GM15510 (cell line): ENCODE results near the gene KRCC1.

Source experiments
- POLR2A ChIP-seq: IDR thresholded peaks from 3 replicates; pipeline ENCODE4 v1.6.1; 2011; ENCODE audit warnings: borderline replicate concordance; ENCODE audit not compliant: insufficient read length; ENCODE audit errors: extremely low read depth

Gene KRCC1

DNA sequence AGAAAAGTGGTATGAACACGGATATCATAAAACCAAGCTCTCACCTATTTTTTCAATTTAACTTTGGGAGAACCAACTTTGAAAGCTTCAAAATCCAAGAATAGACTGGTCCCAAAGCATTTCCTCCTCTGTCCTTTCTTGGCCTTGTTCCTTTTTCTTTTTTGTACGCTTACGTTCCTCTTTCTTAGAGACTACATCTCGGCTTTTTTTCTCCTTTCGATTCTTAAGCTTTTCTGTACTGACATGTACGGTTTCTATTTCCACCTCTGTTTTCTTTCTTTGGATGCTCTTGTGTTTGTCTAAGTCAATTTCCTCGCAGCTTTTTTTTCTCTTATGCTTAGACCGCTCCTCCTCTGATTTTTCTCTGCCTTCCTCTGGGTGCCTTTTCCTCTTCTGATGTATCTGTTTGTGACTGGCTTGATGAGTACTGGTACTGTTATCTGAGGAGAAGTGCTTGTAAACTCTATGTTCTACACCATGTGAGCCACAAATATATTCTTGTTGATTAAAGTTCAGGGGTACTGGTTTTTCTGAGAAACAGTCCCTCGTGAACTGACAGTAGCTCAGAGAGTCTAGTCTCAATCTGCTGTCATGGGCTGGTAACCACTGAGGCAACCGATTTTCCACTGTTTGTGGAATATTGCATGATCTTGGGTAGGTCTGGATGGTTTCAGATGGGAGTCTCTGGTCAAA lies 27.7 kb downstream of the KRCC1 start:
- no peak for TF ChIP-seq POLR2A

DNA sequence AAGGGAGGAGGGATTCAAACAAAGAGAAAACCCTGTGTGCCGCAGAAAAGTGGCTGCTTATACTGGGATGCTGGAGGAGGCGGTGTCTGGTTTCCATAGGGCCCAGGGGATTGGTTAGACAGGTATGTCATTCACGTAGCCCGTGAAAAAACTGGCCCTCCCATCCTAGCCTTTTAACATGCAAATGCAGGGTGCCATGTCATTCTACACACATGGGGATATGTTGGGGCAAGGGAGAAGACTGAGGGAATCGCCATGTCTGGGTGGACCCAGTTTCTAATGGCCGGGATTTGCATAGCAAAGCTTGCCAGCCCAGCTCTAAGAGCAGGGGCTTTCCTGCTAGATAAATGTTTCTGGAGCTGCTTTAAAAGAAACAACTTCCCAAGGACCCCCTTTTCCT lies 31.1 kb downstream of the KRCC1 start:
- no peak for TF ChIP-seq POLR2A

DNA sequence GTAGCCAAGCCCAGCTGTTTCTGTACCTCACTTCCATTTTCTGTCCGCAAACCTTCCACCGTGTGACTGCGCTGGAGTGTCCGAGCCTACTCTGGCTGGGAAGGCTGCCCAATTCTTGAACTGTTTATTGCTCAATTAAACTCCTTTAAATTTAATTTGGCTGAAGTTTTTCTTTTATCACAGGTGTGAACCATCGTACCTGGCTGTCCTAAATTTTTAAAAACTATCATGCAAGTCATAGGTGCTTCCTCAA lies 33.0 kb downstream of the KRCC1 start:
- no peak for TF ChIP-seq POLR2A

DNA sequence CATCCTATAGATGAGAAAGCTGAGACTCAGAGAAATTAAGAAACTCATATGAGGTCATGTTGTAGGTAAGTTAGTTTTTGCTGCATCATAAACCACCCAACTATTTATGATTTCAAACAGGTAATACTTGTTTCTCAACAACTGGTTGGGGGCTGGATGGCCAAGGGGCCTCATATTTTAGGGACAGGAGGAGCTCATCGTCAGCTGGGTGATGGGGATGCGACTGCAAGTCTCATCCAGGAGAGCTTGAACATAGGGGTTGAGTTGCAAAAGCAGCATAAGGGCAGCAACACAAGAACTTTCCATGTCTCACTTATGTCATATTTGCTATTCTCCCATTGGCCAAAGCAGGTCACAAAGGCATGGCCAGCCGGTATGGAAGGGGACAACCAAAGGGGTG lies 35.6 kb downstream of the KRCC1 start:
- TF ChIP-seq POLR2A = no peak

- no peak for TF ChIP-seq POLR2A
Measured at GRCh38 chr2:88018909-88019308, 36.7 kb downstream of the KRCC1 start.

DNA sequence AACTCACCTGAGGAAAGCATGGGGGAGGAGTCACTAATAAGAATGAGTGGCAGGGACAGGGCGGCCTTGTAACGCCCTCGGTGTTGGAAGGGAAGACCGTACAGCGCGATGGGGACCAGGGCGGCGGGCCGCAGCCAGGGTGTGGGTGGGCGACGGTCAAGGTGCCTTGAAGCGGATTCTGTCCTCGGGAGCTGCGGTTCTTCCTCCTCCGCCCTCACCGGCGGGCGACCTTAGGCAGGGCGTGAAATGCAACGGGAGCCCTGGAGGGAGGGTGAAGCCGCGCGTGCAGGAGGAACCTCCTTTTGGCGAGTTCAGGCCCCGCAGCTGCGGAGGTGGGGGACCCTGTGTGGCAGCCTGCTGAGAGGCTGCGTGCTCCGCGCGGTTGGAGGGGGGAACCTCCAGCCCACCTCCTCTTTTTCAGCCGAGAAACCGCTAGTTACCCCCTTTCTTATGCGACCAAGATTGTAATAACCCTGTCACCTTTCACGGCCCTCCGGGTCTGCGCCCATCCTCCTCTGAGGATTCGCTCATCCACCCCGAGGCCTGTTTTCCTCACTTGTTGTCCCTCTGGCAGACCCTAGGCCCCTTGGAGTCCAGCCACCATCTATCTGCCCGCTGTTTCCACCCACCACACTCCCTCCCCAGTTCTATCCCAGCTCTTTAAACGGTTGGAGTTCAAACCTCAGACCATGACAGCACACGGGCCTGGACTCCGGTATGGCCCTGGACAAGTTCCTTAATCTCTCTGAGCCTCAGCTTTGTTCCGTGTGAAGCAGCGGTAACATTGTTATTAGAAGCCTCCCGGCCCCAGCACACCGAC lies 38.4 kb downstream of the KRCC1 start:
- no peak for TF ChIP-seq POLR2A

- TF ChIP-seq POLR2A = peak; percentile 89
Measured at GRCh38 chr2:88016086-88016959, 39.3 kb downstream of the KRCC1 start, which contains the start of gene RNU2-63P. Gene RNU2-63P (minus strand): TSS chr2:88016547.

DNA sequence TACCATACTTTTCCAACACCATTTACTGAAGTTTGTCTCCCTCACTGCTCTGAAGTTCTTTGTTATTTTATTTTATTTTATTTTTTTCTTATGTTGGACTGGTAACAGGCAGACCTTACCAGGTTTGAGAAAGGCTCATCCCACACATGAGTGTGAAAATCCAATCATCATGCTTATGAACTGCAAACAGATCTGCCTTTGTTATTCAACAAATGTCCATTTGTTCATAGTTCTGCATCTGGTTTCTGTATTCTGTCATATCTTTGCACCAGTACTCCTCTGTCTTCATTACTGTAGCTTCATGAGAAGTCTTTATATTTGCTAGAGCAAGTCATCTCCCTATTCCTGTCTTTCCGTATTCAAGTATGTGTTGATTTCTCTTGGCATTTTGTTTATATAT lies 44.6 kb downstream of the KRCC1 start:
- TF ChIP-seq POLR2A = no peak

DNA sequence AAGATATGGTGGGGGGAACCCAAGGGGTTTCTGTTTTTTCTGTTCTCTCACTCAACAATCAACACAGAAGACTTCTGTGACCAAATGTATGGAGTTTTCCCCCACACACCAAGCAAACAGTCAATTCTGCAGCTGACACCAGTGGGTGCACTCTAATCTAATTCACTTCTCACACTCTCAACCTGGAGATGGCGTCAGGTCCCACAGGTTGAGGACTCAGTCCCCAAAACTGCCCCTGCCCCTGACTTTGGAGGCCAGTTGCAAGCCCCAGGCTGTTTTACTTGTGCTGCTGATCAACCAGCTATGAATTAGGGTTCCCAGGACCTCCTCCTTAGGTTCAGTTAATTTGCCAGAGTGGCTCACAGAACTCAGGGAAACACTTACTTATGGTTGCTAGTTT lies 45.4 kb downstream of the KRCC1 start:
- no peak for TF ChIP-seq POLR2A

DNA sequence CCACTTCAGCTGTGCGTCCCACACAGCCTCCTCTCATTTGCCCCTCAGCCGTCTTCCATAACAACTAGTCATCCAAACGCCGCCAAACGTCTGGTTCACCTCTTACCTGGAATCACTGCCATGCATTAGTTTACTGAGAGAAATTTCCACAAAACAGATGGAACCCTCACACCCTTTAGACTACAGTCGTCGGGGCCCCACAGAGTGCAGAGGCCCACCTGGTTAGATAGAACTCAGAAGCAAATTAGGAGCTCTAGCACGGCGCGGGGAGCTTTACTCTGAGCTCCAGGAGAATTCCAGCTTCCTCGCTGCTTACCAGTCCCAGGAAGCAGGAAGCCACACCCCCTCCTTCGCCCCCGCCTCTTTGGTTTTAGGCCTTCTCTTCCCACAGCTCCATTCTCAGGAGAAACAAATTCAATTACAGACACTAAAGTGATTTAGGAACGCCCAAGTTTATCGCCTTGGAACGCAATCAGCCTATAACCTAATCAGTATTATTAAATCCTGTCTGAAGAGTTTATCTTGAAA lies 48.6 kb downstream of the KRCC1 start:
- no peak for TF ChIP-seq POLR2A

GRCh38 chr2:88005776-88006175 lies 49.8 kb downstream of the KRCC1 start:
- TF ChIP-seq POLR2A = no peak

- TF ChIP-seq POLR2A = no peak
Measured at GRCh38 chr2:88003074-88003755, 52.4 kb downstream of the KRCC1 start.

- no peak for TF ChIP-seq POLR2A
Measured at GRCh38 chr2:88002359-88002707, 53.2 kb downstream of the KRCC1 start.

DNA sequence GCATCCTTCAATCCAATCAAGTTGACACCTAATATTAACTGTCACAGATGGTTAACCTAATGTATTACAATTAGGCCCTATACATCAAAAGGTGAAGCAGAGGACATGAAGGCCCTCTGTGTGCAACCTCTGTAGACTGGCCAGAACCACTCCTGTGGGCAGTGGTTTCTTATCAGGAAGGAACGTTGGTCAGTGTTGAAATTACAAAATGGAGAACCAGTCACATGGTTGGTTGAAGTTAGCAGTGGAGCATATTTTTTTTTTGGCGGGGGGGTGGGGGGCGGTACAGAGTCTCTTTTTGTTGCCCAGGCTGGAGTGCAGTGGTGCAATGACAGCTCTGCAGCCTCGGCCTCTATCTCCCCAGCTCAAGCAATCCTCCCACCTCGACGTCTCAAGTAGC lies 59.0 kb downstream of the KRCC1 start:
- TF ChIP-seq POLR2A = no peak

DNA sequence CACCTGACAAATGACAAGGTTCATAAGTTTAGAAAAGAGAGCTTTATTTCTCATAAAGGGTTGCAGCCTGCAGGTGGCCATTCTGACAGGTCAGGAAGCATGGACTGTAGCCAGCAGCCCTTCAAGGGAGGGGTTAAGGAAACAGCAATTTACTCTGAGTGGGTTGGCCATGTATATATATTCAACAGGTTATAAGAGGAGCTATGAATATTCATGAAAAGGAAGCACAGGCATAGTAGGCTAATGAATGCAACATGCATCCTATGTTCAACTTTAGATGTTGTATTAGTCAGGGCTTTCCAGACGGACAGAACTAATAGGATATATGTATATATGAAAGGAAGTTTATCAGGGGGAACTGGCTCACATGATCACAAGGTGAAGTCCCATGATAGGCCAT lies 59.8 kb downstream of the KRCC1 start:
- no peak for TF ChIP-seq POLR2A
